GM23338 (cell line): ENCODE data around the gene GPR142.

Experiments
- CTCF ChIP-seq, 2 experiments: fragments of 200-600 bp in 1 of 2; sonication (generic) in 1 of 2; conservative IDR thresholded peaks; 2 replicates each; pipeline versions ENCODE4 v1.5.1 to v1.6.1; 2016 to 2017; ENCODE audit warnings: antibody characterized with exemption in 2 of 2, low read depth in 2 of 2, mild to moderate bottlenecking in 2 of 2, moderate library complexity in 1 of 2
- EZH2 ChIP-seq: fragments of 200-600 bp; sonication (generic); IDR thresholded peaks from one replicate; pipeline ENCODE4 v1.8.0; 2017; ENCODE audit warnings: antibody characterized with exemption, mild to moderate bottlenecking, low read depth; ENCODE audit not compliant: unreplicated experiment
- EZH2phosphoT487 ChIP-seq: fragments of 200-600 bp; sonication (generic); IDR thresholded peaks from one replicate; pipeline ENCODE4 v1.8.1; 2018; ENCODE audit warnings: antibody characterized with exemption; ENCODE audit not compliant: unreplicated experiment
- NANOG ChIP-seq: IDR thresholded peaks from 2 replicates; pipeline ENCODE4 v1.6.1; 2016; ENCODE audit warnings: antibody characterized with exemption, borderline replicate concordance
- POLR2AphosphoS5 ChIP-seq: IDR thresholded peaks from 2 replicates; pipeline ENCODE4 v1.6.1; 2016; ENCODE audit warnings: antibody characterized with exemption, low read depth
- TF ChIP-seq, protein P1 (sequence below): IDR thresholded peaks from 2 replicates; pipeline ENCODE4 v1.6.1; 2016; ENCODE audit warnings: antibody characterized with exemption

- TF ChIP-seq EZH2: no peak
- no peak for TF ChIP-seq NANOG
- TF ChIP-seq POLR2AphosphoS5: no peak
- TF ChIP-seq CTCF (conservative IDR thresholded peaks at IDR 0.05; ENCODE audit: low read depth in 2 of 2): peak; percentile 13 to 46; a peak in 3 of 4 replicates
- TF ChIP-seq EZH2phosphoT487: no peak
- TF ChIP-seq, protein P1, sequence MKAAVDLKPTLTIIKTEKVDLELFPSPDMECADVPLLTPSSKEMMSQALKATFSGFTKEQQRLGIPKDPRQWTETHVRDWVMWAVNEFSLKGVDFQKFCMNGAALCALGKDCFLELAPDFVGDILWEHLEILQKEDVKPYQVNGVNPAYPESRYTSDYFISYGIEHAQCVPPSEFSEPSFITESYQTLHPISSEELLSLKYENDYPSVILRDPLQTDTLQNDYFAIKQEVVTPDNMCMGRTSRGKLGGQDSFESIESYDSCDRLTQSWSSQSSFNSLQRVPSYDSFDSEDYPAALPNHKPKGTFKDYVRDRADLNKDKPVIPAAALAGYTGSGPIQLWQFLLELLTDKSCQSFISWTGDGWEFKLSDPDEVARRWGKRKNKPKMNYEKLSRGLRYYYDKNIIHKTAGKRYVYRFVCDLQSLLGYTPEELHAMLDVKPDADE: no peak
Measured at GRCh38 chr17:74380086-74380958, 13.0 kb downstream of the GPR142 start.
